HG03575 (cell line): ENCODE data around the gene PCDHGB4.
"Not testable (repeated sequence)": the region's sequence is repeated elsewhere in the genome, so short reads cannot be mapped to it uniquely, and the experiment has no call there.

ENCODE experiments used
- ATAC-seq: cut with Tn5 transposase; IDR thresholded peaks from one replicate; pipeline ENCODE4 v1.9.1; 2021; ENCODE audit not compliant: unreplicated experiment, insufficient number of reproducible peaks, low FRiP score; ENCODE audit errors: extremely low read depth

Gene PCDHGB4

DNA sequence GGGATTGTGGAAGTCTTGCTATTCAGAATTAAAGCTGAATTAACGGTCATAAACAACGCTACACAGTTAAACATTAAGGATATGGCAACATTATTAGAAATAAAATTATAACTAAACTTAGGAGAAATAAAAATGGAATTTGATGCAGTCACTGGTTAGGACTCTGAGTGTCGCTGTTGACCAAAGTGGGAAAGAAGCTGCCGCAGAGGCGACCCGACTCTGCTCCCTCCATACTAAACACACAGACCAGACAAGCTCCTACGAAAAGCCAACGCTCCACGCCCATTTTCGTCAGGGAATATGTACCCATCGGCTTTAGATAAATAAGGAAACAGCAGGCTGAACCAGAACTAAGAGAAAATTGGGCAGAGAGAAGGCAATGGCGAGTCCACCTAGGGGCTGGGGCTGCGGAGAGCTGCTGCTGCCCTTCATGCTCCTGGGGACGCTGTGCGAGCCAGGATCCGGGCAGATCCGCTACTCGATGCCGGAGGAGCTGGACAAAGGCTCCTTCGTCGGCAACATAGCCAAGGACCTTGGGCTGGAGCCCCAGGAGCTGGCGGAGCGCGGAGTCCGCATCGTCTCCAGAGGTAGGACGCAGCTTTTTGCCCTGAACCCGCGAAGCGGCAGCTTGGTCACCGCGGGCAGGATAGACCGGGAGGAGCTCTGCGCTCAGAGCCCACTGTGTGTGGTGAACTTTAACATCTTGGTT, 23.4 kb upstream of the PCDHGB4 start, which contains the start of gene PCDHGA5:
TSS of gene PCDHGA5 (plus strand) at position 211 of the 709 bp plus-strand sequence. CDS start at position 380, 169 bp downstream.
- ATAC-seq = no peak

- ATAC-seq = no peak
Observed at GRCh38 chr5:141366016-141366896, 21.2 kb upstream of the PCDHGB4 start.

DNA sequence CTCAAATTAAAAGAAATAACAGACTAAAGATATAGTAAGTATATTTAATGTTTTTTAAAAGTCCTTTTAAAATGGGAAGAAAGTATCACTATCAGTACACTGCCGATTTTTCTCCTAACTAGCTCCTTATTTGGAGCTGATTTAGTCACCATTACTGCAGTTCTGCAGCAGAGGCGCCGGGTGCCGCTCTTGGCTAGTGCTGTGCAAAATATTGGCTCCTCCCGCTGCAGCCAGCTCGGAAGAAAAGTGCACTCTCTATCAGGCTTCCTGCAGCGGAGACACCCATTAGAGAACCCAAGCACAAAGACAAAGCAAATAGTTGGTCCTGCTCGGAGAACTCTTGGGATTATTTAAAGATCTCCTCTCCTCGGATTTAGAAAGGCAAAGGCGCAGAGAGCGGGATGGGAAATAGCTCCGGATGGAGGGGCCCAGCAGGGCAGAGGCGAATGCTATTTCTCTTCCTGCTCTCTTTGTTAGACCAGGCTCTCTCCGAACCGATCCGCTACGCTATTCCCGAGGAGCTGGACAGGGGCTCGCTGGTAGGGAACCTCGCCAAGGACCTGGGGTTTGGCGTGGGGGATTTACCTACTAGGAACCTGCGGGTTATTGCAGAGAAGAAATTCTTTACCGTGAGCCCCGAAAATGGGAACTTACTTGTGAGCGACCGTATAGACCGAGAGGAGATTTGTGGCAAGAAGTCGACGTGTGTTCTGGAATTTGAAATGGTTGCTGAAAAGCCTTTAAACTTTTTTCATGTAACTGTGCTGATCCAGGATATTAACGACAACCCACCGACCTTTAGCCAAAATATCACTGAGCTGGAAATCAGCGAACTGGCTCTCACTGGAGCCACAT, 17.3 kb upstream of the PCDHGB4 start, which contains the start of gene PCDHGB3:
TSS of gene PCDHGB3 (plus strand) at position 249 of the 855 bp plus-strand sequence. CDS start at position 402, 153 bp downstream.
- peak; percentile 63 for ATAC-seq

DNA sequence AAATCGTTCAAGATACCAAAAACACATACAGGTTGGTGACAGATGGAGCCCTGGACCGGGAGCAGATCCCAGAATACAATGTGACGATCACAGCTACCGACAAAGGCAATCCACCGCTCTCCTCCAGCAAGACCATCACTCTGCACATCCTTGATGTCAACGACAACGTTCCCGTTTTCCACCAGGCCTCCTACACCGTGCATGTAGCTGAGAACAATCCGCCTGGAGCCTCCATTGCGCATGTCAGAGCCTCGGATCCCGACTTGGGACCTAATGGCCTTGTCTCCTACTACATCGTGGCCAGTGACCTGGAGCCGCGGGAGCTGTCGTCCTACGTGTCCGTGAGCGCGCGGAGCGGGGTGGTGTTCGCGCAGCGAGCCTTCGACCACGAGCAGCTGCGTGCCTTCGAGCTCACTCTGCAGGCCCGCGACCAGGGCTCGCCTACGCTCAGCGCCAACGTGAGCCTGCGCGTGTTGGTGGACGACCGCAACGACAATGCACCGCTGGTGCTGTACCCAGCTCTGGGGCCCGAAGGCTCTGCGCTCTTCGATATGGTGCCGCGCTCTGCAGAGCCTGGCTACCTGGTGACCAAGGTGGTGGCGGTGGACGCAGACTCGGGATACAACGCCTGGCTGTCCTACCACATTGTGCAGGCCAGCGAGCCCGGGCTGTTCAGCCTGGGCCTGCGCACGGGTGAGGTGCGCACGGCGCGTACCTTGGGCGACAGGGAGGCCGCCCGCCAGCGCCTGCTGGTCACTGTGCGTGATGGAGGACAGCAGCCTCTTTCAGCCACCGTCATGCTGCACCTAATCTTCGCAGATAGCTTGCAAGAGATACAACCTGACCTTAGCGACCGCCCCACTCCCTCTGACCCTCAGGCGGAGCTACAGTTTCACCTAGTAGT, 15.7 kb upstream of the PCDHGB4 start:
- no peak for ATAC-seq

GRCh38 chr5:141373673-141374317, 13.7 kb upstream of the PCDHGB4 start, which contains the start of gene PCDHGA6:
TSS of gene PCDHGA6 (plus strand) at chr5:141373891. CDS start at chr5:141374084, 193 bp downstream.
- no peak for ATAC-seq

GRCh38 chr5:141374627-141375026, 12.9 kb upstream of the PCDHGB4 start:
- no peak for ATAC-seq

DNA sequence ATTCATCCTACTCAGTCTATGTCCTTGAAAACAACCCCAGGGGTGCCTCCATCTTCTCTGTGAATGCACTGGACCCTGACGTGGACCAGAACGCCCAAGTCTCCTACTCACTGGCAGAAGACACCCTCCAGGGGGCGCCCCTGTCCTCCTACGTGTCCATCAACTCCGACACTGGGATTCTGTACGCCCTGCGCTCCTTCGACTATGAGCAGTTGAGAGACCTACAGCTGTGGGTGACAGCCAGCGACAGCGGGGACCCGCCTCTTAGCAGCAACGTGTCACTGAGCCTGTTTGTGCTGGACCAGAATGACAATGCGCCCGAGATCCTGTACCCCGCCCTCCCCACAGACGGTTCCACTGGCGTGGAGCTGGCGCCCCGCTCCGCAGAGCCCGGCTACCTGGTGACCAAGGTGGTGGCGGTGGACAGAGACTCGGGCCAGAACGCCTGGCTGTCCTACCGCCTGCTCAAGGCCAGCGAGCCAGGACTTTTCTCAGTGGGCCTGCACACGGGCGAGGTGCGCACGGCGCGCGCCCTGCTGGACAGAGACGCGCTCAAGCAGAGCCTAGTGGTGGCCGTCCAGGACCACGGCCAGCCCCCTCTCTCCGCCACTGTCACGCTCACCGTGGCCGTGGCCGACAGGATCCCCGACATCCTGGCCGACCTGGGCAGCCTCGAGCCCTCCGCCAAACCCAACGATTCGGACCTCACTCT, 11.9 kb upstream of the PCDHGB4 start:
- not testable (repeated sequence) for ATAC-seq

- no peak for ATAC-seq
Observed at GRCh38 chr5:141382469-141383294, 4.8 kb upstream of the PCDHGB4 start, which contains the start of gene PCDHGA7. TSS of gene PCDHGA7 (plus strand) at chr5:141382742. CDS start at chr5:141382900, 158 bp downstream.

- ATAC-seq = no peak
Observed at GRCh38 chr5:141383345-141383744, 4.2 kb upstream of the PCDHGB4 start.

- no peak for ATAC-seq
Observed at GRCh38 chr5:141384471-141385267, 2.8 kb upstream of the PCDHGB4 start.

GRCh38 chr5:141388661-141389060, 1.2 kb downstream of the PCDHGB4 start:
- no peak for ATAC-seq

- ATAC-seq = no peak
Observed at GRCh38 chr5:141389153-141390042, 1.9 kb downstream of the PCDHGB4 start.

DNA sequence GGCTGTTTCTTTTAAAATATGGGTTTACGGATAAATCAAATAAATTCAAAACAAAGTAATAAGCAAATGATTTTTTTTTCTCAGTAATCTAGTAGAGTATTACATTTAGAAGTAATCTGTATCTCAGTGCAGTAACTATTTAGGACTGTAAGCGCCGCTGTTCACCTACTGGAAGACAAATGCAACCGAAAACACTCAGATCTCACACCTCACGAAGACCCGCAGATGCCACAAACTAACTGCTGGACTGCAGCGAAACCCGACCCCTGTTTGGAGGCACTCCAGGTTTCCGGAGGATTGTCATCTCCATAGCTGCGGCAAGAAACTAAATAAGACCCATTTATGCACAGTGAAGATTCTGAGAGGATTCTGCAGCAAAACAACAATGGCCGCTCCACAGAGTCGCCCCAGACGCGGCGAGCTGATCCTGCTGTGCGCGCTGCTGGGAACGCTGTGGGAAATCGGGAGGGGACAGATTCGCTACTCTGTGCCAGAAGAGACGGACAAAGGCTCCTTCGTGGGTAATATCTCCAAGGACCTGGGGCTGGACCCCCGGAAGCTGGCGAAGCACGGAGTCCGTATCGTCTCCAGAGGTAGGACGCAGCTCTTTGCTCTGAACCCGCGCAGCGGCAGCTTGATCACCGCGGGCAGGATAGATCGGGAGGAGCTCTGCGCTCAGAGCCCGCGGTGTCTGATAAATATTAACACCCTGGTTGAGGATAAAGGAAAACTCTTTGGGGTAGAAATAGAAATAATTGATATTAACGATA, 5.1 kb downstream of the PCDHGB4 start, which contains the start of gene PCDHGA8:
TSS of gene PCDHGA8 (plus strand) at position 205 of the 770 bp plus-strand sequence. CDS start at position 386, 181 bp downstream.
- no peak for ATAC-seq

GRCh38 chr5:141393267-141393666, 5.8 kb downstream of the PCDHGB4 start:
- ATAC-seq = no peak
